Colonic mucosa (tissue), 4 donors: Measurements from ENCODE around the gene DAPK1. TPM values are rescaled to one million over a fixed set of nuclear protein-coding genes. Genes with fewer than 3 reads are reported as not detected.
A peak's percentile ranks its signal among the peaks of the same experiment; 100 is the strongest.

Experiments
- DNase-seq: peaks from one replicate; pipeline ENCODE4 v3.0.0-alpha.2; 2020
- H3K27ac ChIP-seq: fragments of 200-600 bp; one replicate; pipeline ENCODE4 v1.8.0; 2021
- H3K27me3 ChIP-seq: fragments of 200-600 bp; one replicate; pipeline ENCODE4 v1.8.0; 2021
- H3K36me3 ChIP-seq: fragments of 200-600 bp; one replicate; pipeline ENCODE4 v1.8.0; 2021
- H3K4me1 ChIP-seq: fragments of 200-600 bp; one replicate; pipeline ENCODE4 v1.8.0; 2021; ENCODE audit warnings: mild to moderate bottlenecking
- H3K4me3 ChIP-seq: fragments of 200-600 bp; one replicate; pipeline ENCODE4 v1.8.0; 2021
- H3K9ac ChIP-seq, 2 donors: one replicate each; pipeline ENCODE4 v1.7.0; 2013; ENCODE audit warnings: control low read depth in 2 of 2, low read depth in 2 of 2, low read length in 2 of 2
- H3K9me3 ChIP-seq: fragments of 200-600 bp; one replicate; pipeline ENCODE4 v1.8.0; 2021
- CTCF ChIP-seq: fragments of 200-600 bp; IDR thresholded peaks from one replicate; pipeline ENCODE4 v1.8.0; 2022; ENCODE audit warnings: antibody characterized with exemption, mild to moderate bottlenecking
- intact Hi-C: fragments of 100-400 bp; cut with DNase I; formaldehyde crosslinking; loops from one replicate; pipeline ENCODE4 v1.14.1; 2022
- total RNA-seq, 2 donors: library from RNA; stranded (reverse); fragmentation: NEBNext Ultra II Directional in 1 of 2; extraction: Animal tissue kit (Norgen Biotek cat#: 25700) in 1 of 2; gene quantifications; one replicate each; pipeline ENCODE4 v1.2.1, GENCODE V29; 2021
- donor health status: healthy.
- donor health status: DM: no; HTN: no; CAD: no.
- donor health status: DM: no; HTN: no; CAD: no.

Gene DAPK1
- total RNA-seq, 2 donors from 2014 or later: 7.9 to 17.5 TPM

- TF ChIP-seq CTCF: no peak
- Histone ChIP-seq H3K9me3 (no peaks in the 10 kb centered on the region), H3K27ac (no peak overlapping the region), H3K27me3 (no peaks in the 10 kb centered on the region), H3K36me3 (no peaks in the 10 kb centered on the region), H3K4me3 (no peak overlapping the region), H3K4me1 (peaks cover 16% of the 10 kb centered on the region), H3K9ac (no peak overlapping the region)
- peak; percentile 32 for DNase-seq
- intact Hi-C loops: no loop called here
Observed at GRCh38 chr9:87596862-87597261, 99.2 kb downstream of the DAPK1 start.

- no peak overlapping the region for H3K4me3 ChIP-seq
- H3K36me3 ChIP-seq: no peaks in the 10 kb centered on the region
- no peak for TF ChIP-seq CTCF
- H3K27me3 ChIP-seq: no peaks in the 10 kb centered on the region
- no peak overlapping the region for H3K27ac ChIP-seq
- H3K4me1 ChIP-seq: peaks cover 16% of the 10 kb centered on the region
- no peak overlapping the region for H3K9ac ChIP-seq
- DNase-seq: no peak
- intact Hi-C loops: no loop called here
- H3K9me3 ChIP-seq: no peaks in the 10 kb centered on the region
Observed at GRCh38 chr9:87597710-87598443, 100.2 kb downstream of the DAPK1 start.

- Histone ChIP-seq H3K27me3 (no peaks in the 10 kb centered on the region), H3K36me3 (no peaks in the 10 kb centered on the region), H3K4me1 (peaks cover 16% of the 10 kb centered on the region), H3K9me3 (no peaks in the 10 kb centered on the region), H3K9ac (peak overlapping the region in 1 of 2 donors; percentile 56), H3K4me3 (no peak overlapping the region), H3K27ac (peak overlapping the region; percentile 55)
- DNase-seq: peak; percentile 32
- intact Hi-C loops: no loop called here
- TF ChIP-seq CTCF: no peak
Observed at GRCh38 chr9:87599901-87600610, 102.4 kb downstream of the DAPK1 start.

- peak; percentile 81 for DNase-seq
- H3K4me3 ChIP-seq: no peak overlapping the region
- H3K9ac ChIP-seq: peak overlapping the region in 1 of 2 donors; percentile 56
- peak overlapping the region; percentile 55 for H3K27ac ChIP-seq
- intact Hi-C loops: no loop called here
- no peaks in the 10 kb centered on the region for H3K27me3 ChIP-seq
- peaks cover 16% of the 10 kb centered on the region for H3K4me1 ChIP-seq
- no peaks in the 10 kb centered on the region for H3K36me3 ChIP-seq
- H3K9me3 ChIP-seq: no peaks in the 10 kb centered on the region
- no peak for TF ChIP-seq CTCF
Observed at GRCh38 chr9:87601176-87601575, 103.5 kb downstream of the DAPK1 start.

GRCh38 chr9:87601595-87601994 is 103.9 kb downstream of the DAPK1 start:
- no peak for DNase-seq
- Histone ChIP-seq H3K4me1 (peaks cover 16% of the 10 kb centered on the region), H3K27ac (peak overlapping the region; percentile 55), H3K9me3 (no peaks in the 10 kb centered on the region), H3K4me3 (no peak overlapping the region), H3K36me3 (no peaks in the 10 kb centered on the region), H3K9ac (no peak overlapping the region), H3K27me3 (no peaks in the 10 kb centered on the region)
- intact Hi-C loops: no loop called here
- no peak for TF ChIP-seq CTCF
